ENCODE data around the gene ZFP37.
"Not testable (repeated sequence)": the region's sequence is repeated elsewhere in the genome, so short reads cannot be mapped to it uniquely, and the experiment has no call there.

The ZFP37 gene

DNA sequence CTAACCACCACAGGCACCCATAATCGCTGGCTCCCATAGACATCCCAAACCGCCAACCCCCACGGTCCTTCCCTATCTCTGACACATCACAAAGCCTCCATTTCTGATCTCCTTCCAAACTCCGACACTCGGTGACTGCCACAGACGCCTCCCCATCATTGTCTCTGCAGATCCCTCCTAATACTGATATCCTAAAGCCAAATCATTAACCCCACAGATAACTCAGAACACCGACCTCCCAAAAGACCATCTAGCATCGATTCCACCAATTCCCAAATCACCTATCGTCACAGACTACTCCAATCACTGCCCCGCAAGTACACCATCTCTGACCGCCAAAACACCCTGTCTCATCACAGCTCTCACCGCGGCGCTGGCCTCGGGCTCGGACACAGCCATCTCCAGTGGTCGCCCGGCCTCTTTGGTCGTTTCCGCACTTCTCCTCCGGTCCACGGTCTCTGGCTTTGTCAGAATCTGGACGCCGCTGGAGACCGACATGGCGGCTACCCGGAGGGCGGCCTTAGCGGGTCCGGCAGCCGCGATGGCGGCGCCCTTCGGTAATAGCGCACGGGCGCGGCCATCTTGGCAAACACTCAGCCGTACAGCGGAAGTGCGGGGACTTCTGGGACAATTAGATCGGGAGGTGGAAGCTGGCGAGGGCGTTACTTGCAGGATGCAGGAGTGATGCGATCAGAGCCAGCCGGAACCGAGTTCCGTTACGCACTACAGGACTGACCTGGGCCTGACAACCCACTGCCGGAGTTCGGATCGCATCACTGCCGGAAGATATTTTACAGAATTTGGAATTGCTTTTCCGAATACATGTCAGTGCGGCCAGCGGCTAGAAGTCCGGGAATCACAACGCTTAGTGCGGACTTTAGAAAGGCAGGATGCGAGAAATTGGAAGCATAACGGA lies at the start of gene ZFP37:
Gene ZFP37, minus strand, starts transcription at position 534 of the 916 bp plus-strand sequence. Its CDS starts 36 bp downstream, at position 498.
- peak; percentile 96 for DNase-seq

DNA sequence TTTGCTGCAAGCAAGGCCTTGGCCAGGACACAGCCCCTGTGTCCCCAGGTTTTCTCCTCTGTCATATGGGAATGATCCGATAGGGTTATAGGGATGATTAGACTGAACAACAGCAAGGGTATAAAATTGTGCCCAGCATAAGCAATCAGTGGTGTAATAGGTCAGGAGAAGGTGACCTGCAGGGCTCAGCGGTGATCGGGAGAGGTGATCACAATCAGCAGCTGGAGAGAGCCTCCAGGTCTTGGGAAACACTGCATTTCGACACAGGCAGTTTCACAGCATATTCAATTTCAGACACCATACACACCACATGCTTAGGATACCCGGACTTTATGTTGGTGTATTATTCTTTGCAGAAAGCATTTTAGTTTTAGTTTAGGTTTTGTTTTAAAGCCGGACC lies 48.8 kb upstream of the ZFP37 start:
- not testable (repeated sequence) for DNase-seq

DNA sequence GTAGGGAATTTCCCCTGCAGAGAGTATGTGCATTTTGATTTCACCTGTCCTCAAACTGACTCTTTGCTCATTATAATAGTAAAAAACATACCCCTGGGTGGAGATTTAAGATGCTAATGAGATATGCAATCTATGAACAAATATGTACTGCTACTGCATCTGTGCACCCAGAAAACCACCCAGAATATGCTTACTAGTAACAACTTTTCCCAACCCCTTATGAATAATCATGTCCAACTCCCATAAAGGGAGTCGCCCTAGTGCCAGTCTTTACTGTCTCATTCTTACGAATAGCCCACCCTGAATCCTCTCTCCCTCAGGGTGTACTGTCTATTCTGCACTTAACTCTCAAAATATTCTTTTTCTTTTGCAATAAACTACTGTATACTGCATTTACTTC lies 39.0 kb upstream of the ZFP37 start:
- no peak for DNase-seq

DNA sequence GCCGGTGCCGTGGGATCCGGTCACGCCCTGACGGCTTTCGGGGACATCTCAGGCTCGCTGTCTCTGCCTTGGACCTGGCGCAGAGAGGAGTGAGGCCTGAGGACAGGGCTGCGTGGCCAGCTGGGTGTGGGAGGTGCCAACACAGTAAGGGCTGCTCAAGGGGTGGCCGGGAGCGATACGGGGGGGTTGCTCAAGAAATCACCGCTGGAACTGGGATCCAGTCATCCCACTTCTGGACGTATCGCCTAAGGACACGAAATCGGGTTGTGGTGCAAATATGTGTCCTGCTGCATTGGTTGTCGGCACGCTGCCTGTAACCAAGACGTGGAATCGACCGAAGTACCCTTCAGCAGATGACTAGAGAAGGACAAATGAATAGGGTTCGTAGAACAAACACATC lies 33.4 kb upstream of the ZFP37 start:
- not testable (repeated sequence) for DNase-seq

DNA sequence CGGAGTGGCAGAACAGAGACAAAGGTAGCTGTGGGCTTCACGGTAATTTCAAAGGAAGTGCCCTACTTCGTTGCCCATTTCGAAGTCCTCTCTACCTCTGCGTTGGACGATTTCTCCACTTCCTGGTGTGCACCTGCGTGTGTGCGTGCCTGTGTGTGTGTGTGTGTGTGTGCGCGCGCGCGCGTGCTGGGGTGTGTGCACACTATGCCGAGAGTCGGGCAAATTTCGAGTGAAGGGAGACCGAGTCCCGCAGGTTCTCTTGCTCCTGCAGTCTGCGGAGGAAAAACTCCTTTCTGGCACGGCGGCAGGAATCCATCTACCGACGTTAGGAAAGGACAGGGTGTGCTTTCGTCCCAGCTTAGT lies 32.6 kb upstream of the ZFP37 start:
- DNase-seq: not testable (repeated sequence)

DNA sequence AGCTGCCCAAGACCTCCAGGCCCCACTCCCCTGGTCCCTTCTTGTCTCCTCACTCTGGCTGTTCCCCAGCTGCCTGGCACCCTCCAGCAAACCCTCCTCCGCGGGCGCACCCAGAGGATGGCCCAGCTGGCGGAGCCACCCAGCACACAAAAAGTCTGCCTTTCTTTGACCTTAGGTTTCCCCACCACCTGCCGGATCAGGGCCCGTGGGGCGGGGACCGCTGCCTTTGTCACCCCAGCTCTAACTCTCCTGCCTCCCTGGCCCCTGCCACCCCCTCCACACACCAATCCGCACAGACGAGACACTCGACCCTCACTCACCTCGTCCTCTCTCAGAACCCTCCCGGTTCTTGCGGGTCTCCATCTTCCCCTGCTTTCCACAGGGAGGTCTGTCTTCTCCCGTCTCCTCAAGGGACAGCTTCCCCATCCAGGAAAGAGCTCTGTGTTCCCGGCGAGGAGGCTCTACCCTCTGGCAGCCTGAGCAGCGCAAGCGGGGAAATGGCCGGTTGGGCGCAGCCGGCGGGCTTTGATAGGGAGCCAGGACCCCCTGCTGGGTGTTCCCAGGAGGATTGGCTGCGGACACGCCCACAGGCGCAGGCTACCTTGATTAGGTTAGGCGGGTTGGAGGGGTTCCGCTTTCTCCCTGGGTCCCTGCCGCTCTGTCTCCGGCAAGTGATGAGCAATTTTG lies 32.1 kb upstream of the ZFP37 start:
- not testable (repeated sequence) for DNase-seq

DNA sequence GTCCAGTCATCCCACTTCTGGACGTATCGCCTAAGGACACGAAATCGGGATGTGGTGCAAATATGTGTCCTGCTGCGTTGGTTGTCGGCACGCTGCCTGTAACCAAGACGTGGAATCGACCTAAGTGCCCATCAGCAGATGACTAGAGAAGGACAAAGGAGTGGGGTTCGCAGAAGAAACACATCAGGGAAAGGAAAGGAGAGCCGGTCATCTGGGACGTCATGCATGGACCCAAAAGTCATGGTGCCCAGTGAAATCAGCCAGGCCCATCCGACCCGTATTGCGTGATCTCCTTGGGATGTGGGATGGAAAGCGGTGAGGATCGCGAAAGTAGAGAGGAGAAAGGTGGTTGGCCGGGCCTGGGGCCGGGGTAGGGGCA lies 6.4 kb upstream of the ZFP37 start:
- not testable (repeated sequence) for DNase-seq

DNA sequence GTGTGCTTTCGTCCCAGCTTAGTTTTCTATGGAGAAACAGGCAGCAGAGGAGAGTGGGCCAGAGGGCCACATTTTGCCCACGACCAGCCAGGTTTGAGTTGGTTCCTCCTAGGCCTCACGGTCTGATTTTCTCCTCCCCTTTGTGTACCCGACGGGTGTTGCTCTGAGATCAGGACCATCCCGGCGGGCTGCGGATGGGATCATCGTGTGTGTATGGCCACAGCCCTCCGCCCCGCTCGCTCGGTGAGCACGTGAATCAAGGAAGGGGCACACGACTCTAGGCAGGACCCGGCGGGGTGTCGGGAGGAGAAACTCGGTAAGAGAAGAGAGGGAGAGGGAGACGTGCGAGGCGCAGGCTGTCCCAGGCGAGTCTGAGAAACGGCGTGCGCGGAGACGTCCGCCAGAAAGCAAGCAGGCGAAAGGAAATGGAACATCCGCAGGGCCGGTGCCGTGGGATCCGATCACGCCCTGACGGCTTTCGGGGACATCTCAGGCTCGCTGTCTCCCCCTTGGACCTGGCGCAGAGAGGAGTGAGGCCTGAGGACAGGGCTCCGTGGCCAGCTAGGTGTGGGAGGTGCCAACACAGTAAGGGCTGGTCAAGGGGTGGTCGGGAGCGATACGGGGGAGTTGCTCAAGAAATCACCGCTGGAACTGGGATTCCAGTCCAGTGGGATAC lies 5.9 kb upstream of the ZFP37 start:
- not testable (repeated sequence) for DNase-seq

DNA sequence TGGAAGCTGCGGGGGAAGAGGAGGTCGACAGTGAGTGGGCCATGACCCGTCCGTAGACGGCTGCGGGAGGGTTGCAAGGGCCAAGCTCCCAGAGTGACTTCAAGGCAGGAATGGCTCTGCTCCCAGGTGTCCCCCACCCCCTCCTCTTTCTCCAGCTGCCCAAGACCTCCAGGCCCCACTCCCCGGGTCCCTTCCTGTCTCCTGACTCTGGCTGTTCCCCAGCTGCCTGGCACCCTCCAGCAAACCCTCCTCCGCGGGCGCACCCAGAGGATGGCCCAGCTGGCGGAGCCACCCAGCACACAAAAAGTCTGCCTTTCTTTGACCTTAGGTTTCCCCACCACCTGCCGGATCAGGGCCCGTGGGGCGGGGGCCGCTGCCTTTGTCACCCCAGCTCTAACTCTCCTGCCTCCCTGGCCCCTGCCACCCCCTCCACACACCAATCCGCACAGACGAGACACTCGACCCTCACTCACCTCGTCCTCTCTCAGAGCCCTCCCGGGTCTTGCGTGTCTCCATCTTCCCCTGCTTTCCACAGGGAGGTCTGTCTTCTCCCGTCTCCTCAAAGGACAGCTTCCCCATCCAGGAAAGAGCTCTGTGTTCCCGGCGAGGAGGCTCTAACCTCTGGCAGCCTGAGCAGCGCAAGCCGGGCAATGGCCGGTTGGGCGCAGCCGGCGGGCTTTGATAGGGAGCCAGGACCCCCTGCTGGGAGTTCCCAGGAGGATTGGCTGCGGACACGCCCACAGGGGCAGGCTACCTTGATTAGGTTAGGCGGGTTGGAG lies 4.7 kb upstream of the ZFP37 start:
- not testable (repeated sequence) for DNase-seq

DNA sequence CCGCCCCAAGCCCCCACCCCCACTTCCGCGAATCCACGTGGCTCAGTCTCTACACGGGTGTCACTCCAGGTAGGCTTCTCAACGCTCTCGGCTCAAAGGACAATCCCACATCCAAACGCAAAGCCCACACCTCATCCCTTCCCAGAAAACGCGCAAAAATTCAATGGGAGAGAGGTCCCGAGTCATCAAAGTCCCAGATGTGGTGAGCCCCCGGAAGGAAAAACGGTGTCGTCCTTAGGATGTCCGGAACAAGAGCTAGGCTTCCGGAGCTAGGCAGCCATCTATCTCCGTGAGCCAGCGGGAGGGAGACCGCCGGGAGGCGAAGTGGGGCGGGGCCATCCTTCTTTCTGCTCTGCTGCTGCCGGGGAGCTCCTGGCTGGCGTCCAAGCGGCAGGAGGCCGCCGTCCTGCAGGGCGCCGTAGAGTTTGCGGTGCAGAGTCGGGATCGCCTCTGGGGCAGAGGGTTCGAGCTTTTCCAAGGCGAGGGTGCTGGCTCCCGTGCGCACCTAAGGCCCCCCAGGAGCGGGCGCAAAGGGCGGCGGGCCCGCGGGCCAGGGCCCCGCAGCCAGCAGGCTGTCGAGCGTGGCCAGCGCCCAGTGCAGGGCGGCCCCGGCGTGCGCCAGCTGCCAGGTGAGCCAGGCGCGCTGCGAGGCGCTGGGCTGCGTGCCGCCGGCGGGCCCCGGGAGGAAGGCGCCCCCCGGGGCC lies 3.2 kb upstream of the ZFP37 start:
- DNase-seq: peak; percentile 11

DNA sequence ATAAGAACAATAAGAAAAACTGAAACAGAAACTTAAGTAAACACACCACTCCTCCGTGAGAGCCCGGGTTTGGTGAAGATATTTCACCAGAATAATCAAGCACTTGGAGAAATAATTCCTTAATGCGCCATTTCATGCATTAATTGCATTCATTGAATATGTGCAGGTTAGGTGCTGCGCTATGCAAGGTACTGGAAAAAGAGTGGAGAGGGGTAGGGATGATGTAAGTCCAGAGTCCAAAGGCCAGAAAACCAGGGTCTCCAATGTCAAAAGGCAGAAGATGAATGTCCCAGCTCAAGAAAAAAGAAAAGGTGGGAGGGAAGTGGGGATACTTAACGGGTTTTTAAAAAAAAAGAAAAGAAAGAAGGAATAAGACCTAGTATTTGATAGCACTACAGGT lies 669 bp upstream of the ZFP37 start:
- no peak for DNase-seq

DNA sequence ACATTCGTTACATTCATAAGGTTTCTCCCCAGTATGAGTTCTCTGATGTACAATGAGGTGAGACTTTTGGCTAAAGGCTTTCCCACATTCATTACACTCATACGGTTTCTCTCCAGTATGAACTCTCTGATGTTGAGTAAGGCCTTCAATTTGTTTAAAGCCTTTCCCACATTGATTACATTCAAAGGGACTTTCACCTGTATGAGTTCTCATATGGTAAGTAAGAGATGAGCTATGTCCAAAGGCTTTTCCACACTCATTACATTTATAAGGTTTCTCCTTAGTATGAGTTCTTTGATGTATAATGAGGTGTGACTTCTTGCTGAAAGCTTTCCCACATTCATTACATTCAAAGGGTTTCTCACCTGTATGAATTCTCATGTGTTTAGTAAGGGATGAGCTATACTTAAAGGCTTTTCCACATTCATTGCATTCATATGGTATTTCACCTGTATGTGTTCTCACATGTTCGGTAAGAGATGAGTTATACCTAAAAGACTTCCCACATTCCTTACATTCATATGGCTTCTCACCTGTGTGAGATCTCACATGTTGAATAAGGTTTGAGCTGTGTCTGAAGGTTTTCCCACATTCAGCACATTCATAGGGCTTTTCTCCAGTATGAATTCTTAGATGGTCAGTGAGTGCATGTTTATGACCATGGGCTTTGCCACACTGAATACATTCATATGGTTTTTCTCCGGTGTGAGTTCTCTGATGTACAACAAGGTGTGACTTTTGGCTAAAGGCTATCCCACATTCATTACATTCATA lies 13.5 kb downstream of the ZFP37 start:
- no peak for DNase-seq

DNA sequence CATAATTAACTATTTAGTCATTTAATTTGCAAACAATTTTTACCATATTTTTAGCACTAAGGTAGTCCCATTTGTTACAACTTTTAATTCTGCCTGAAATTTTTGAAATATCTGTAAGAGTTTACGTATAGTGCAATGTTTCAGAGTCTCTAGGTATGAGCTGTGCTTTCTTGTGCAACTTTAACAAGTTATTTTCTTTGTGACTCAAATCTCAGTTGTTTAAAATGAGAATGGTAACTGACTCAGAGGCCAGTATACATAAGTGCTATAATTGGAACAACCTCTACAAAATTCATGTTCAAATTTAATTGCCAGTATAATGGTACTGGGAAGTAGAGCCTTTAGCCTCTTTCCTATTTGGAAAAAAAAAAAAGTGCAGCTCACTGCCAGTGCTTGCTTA lies 30.3 kb downstream of the ZFP37 start:
- no peak for DNase-seq

DNA sequence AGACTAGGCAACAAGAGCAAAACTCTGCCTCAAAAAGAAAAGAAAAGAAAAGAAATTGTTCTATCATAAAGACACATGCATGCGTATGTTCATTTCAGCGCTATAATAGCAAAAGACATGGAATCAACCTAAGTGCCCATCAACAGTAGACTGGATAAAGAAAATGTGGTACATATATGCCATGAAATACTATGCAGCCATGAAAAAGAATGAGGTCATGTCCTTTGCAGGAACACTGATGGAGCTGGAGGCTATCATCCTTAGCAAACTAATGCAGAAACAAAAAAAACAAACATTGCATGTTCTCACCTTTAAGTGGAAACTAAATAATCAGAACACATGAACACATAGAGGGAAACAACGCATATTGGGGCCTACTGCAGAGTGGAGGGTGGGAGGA lies 38.3 kb downstream of the ZFP37 start:
- no peak for DNase-seq

DNA sequence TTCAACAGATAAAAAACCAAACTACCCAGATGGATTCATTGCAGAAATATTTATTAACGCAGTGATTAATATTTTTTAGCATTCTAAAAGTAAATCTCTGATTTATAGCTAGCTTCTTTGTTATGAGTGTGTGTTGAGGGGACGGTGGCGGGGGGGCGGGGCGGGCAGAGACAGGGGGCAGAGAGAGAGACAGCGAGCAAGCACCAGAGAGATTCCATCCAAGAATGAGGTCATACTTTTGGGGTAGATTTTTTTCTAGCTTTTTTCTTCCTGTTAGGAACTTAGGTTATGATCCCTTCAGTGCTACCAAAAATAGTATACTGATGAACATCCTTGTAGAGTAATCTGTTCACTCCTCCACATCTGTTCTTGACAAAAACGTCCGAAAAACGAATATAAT lies 44.0 kb downstream of the ZFP37 start:
- no peak for DNase-seq

DNA sequence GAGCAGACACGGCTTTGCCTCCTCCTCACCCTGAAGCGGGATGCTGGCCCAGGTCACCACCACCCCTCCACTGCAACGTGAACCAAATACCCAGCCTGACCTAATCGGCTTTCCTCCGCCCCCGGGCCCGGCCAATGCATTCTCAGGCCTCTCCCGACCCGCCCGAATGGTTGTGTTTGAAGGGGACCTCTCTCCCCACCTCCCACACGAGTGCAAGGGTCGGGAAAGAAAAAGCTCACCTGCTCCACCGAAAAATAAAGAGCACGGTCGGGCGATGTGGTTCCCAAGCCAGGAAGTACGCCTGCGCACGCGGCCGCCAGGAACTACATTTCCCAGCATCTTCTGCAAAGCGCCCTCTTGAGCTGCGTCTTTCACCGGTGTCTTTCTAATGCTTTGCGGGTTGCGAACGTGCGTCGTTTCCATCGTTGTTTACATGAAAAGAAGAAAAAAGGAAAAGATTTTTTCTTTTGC lies 44.6 kb downstream of the ZFP37 start, which contains the start of gene ZNF883:
Gene ZNF883, minus strand, starts transcription at position 282 of the 471 bp plus-strand sequence.
- DNase-seq: peak; percentile 75

DNA sequence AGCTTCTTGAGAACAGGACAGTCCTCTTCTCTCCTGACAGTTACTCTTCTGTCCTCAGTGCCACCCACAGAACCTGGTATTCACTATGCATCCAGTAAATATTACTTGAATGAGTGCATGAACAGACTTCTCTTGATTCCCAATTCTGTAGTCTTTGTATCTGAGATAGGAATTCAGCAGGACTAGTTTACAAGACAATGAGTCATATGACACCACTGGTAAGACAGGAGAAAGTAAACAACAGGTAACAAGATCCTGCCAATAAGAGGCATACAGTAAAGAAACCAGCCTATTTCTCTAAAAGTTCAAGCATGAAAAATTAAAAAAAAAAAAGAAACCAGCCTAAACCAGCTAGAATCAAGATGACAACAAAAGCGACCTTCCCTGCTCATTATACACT lies 50.7 kb downstream of the ZFP37 start:
- DNase-seq: no peak

DNA sequence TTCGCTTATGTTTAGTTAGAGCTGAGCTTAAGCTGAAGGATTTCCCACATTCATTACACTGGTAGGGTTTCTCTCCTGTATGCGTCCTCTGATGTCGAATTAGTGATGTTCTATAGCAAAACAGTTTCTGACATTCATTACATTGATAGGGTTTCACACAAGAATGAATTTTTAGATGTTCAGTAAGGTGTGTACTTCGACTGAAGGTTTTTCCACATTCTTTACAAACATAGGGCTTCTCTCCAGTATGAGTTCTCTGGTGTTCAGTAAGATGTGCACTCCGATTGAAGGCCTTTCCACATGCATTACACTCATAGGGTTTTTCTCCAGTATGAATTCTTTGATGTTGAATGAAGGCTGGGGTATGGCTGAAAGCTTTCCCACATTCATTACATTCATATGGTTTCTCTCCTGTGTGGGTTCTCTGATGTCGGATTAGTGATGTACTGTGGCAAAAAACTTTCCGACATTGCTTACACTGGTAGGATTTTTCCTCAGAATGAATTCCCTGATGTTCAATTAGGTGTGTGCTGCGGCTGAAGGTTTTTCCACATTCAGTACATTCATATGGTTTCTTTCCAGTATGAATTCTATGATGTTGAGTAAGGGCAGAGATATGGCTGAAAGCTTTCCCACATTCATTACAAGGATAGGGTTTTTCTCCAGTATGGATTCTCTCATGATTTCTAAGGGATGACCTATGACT lies 59.1 kb downstream of the ZFP37 start:
- no peak for DNase-seq

All from NCI-H510A treated with DMSO at 0.1 percent for 48 hours (cell line).